Measurements from ENCODE around the gene ABCC8. TPM values are rescaled to one million over a fixed set of nuclear protein-coding genes. Genes with fewer than 3 reads are reported as not detected.

ABCC8 gene
- polyA plus RNA-seq, 1 of the 3 experiments (the other 2 are of a cell fraction), result 1.1 TPM

GRCh38 chr11:17519061-17519885, 42.6 kb upstream of the ABCC8 start:
- no peak overlapping the region for H2AFZ ChIP-seq (ENCODE audit: low read depth)
- H3K9me2 ChIP-seq, result no peaks in the 10 kb centered on the region
- CTCF ChIA-PET, result interaction anchor here (0.6 to 45.6 kb wide), 7 partner anchors 5 to 212 kb away, joined by 3 to 1101 read pairs (median 4); partner anchors contain the start of gene KCNJ11
- H3K27ac ChIP-seq (ENCODE audit: low read depth in 2 of 2, low read length in 1 of 2), result no peak overlapping the region
- no peak overlapping the region for H3K4me3 ChIP-seq (ENCODE audit: low read depth in 2 of 2, low read length in 1 of 2)
- H3K9me3 ChIP-seq, result no peaks in the 10 kb centered on the region
- no peaks in the 10 kb centered on the region for H3K36me3 ChIP-seq (replicated peaks in 1 of 2; ENCODE audit: control insufficient read depth in 1 of 2, insufficient read depth in 2 of 2, low read length in 1 of 2)
- 57% methylated on average over 7 of the region's 7 CpGs for WGBS (ENCODE audit: low lambda C conversion rate)
- no peak overlapping the region for H3K9ac ChIP-seq
- DNase-seq, result no peak
- POLR2A ChIA-PET, result interaction anchor here (0.5 to 0.6 kb wide), 2 partner anchors 26 to 42 kb away, joined by 3 read pairs; no protein-coding TSS in a partner anchor
- H3F3A ChIP-seq (replicated peaks; ENCODE audit: insufficient read depth), result no peaks in the 10 kb centered on the region
- H4K20me1 ChIP-seq (ENCODE audit: insufficient read depth), result no peaks in the 10 kb centered on the region
- TF ChIP-seq MXI1 (IDR thresholded peaks at IDR 0.05; ENCODE audit: low read depth, low read length) (no peak), ELF1 (IDR thresholded peaks at IDR 0.05) (no peak), POLR2AphosphoS5 (IDR thresholded peaks at IDR 0.05; ENCODE audit: low read depth, low read length) (no peak), TCF12 (IDR thresholded peaks at IDR 0.05) (no peak), CTCF (IDR thresholded peaks at IDR 0.05) (no peak), JUND (IDR thresholded peaks at IDR 0.05) (no peak), RXRA (IDR thresholded peaks at IDR 0.05; ENCODE audit: borderline replicate concordance, low read depth) (no peak), RAD21 (IDR thresholded peaks at IDR 0.05; ENCODE audit: low read length) (no peak), MEF2A (IDR thresholded peaks at IDR 0.05; ENCODE audit: borderline replicate concordance, low read depth) (no peak), IRF3 (IDR thresholded peaks at IDR 0.05; ENCODE audit: low read depth, low read length) (no peak), NRF1 (IDR thresholded peaks at IDR 0.05; ENCODE audit: low read depth, low read length) (no peak), REST (IDR thresholded peaks at IDR 0.05; ENCODE audit: low read depth, low read length) (no peak), RFX5 (IDR thresholded peaks at IDR 0.05; ENCODE audit: low read length) (no peak), NFIC (IDR thresholded peaks at IDR 0.05; ENCODE audit: borderline replicate concordance) (no peak), FOXJ3 (CRISPR knock-in tag; IDR thresholded peaks at IDR 0.05) (no peak), FOSL2 (IDR thresholded peaks at IDR 0.05; ENCODE audit: borderline replicate concordance, low read depth) (no peak)
- no peaks in the 10 kb centered on the region; the same call in 1 of the 2 replicates for H3K27me3 ChIP-seq (ENCODE audit: insufficient read depth)
- peaks cover 0 to 8% of the 10 kb centered on the region in 2 experiments; a peak in 1 of 4 replicates for H3K4me1 ChIP-seq (ENCODE audit: control insufficient read depth in 1 of 2, insufficient read depth in 2 of 2, low read depth in 1 of 2, low read length in 1 of 2)
- H3K79me2 ChIP-seq (ENCODE audit: insufficient read depth), result no peaks in the 10 kb centered on the region
- no peak overlapping the region for H3K4me2 ChIP-seq

Data from SK-N-SH (cell line).